Gastrocnemius medialis (tissue), 4 donors: ENCODE results near the gene PKNOX2. TPM values are rescaled to one million over a fixed set of nuclear protein-coding genes. Genes with fewer than 3 reads are reported as not detected.
A peak's percentile ranks its signal among the peaks of the same experiment; 100 is the strongest.

Experiments used
- ATAC-seq, 2 donors: fragments of 150-250 bp; one replicate each; pipeline ENCODE4 v1.9.1; 2016
- DNase-seq, 2 donors: peaks; one replicate each; pipeline ENCODE4 v3.0.0-alpha.2; 2019
- H3K27ac ChIP-seq, 4 donors: fragments of 200-600 bp; sonication (generic); 1 replicate in 1 of 4; 2 replicates in 3 of 4; pipeline ENCODE4 v1.5.1; 2016 to 2018; ENCODE audit warnings: mild to moderate bottlenecking in 2 of 4, moderate library complexity in 1 of 4
- H3K27me3 ChIP-seq, 3 donors: fragments of 200-600 bp; sonication (generic) in 2 of 3; 1 replicate in 1 of 3; 2 replicates in 2 of 3; pipeline versions ENCODE4 v1.5.1 to v1.6.0; 2016 to 2019; ENCODE audit warnings: mild to moderate bottlenecking in 1 of 3, moderate library complexity in 1 of 3
- H3K36me3 ChIP-seq, 2 donors: fragments of 200-600 bp; sonication (generic) in 1 of 2; one replicate each; pipeline ENCODE4 v1.5.1; 2017 to 2018
- H3K4me1 ChIP-seq, 2 donors: fragments of 200-600 bp; sonication (generic) in 1 of 2; one replicate each; pipeline ENCODE4 v1.5.1; 2016 to 2017; ENCODE audit warnings: mild to moderate bottlenecking in 2 of 2
- H3K4me3 ChIP-seq, 4 donors: fragments of 200-600 bp; sonication (generic) in 3 of 4; 1 replicate in 1 of 4; 2 replicates in 3 of 4; pipeline ENCODE4 v1.5.1; 2016 to 2019; ENCODE audit warnings: mild to moderate bottlenecking in 2 of 4
- H3K9me3 ChIP-seq, 3 donors: fragments of 200-600 bp; sonication (generic) in 2 of 3; 1 replicate in 1 of 3; 2 replicates in 2 of 3; pipeline ENCODE4 v1.5.1; 2016 to 2019
- POLR2A ChIP-seq, 2 donors: fragments of 450-650 bp; IDR thresholded peaks; one replicate each; pipeline ENCODE4 v1.6.1; 2017; ENCODE audit warnings: antibody characterized with exemption in 2 of 2, mild to moderate bottlenecking in 2 of 2, moderate library complexity in 2 of 2
- in situ Hi-C, 4 donors: fragments of 200-750 bp; cut with MboI; loops; one replicate each; pipeline versions ENCODE4 v1.15.0 to v1.8.0; 2017; ENCODE audit warnings: low sequenced_read_pairs in 4 of 4
- intact Hi-C: fragments of 100-400 bp; cut with DNase I; formaldehyde crosslinking; loops from one replicate; pipeline ENCODE4 v1.15.1; 2023; ENCODE audit warnings: low total_unique reads
- total RNA-seq, 4 donors: library from RNA; depleted of rRNA; stranded (reverse); fragments of >200 nt; gene quantifications; one replicate each; pipeline versions ENCODE4 v1.1.0 to v1.2.3, GENCODE V29; 2016
- TF ChIP-seq, protein P1 (sequence below), 5 experiments: fragments of 450-650 bp in 3 of 5; fragments of 200-600 bp in 2 of 5; sonication (generic) in 2 of 5; IDR thresholded peaks in 4 of 5; conservative IDR thresholded peaks in 1 of 5; 1 replicate in 4 of 5; 2 replicates in 1 of 5; pipeline ENCODE4 v1.5.1; 2016 to 2019; ENCODE audit warnings: antibody characterized with exemption in 5 of 5, mild to moderate bottlenecking in 3 of 5, moderate library complexity in 3 of 5

PKNOX2 gene
- total RNA-seq, 4 donors from 2014 or later: 3.7 to 11.7 (median 6.0) TPM

DNA sequence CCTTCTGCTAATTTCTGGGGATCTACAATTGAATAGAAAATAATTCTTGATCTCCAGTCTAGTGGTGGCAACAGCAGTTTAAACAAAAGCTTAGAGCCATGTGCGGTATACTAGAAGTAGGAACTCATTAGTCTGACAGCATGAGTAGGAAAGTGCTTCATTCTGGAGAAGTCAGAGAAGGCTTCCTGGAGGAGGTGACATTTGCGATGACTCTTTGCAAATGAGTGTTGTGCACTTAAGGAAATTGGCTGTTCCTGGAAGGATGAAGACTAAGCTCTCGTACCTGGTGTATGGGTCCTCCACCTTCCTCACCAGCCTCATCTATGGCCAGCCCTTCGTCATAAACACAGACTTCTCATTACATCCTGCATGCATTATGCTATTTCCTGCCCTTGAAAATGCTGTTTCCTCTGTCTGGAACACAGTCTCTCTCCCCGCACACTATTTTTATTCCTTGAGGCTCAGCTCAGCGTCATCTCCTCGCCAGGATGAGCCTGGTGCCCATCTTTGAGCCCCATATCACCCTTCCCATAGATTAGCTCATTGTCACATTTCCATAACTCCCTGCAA, 132.9 kb downstream of the PKNOX2 start:
- peaks cover 24 to 29% of the 10 kb centered on the region in 2 donors for H3K4me1 ChIP-seq
- H3K27ac ChIP-seq: peak overlapping the region in 1 of 4 donors; percentile 86
- intact Hi-C loops: loop anchor here (5.0 kb wide), 1 partner anchor 105 kb away; no protein-coding TSS in a partner anchor
- H3K36me3 ChIP-seq: no peaks in the 10 kb centered on the region
- ATAC-seq: no peak
- H3K27me3 ChIP-seq: no peaks in the 10 kb centered on the region
- no peak for TF ChIP-seq POLR2A (IDR thresholded peaks at IDR 0.05)
- TF ChIP-seq, protein P1, sequence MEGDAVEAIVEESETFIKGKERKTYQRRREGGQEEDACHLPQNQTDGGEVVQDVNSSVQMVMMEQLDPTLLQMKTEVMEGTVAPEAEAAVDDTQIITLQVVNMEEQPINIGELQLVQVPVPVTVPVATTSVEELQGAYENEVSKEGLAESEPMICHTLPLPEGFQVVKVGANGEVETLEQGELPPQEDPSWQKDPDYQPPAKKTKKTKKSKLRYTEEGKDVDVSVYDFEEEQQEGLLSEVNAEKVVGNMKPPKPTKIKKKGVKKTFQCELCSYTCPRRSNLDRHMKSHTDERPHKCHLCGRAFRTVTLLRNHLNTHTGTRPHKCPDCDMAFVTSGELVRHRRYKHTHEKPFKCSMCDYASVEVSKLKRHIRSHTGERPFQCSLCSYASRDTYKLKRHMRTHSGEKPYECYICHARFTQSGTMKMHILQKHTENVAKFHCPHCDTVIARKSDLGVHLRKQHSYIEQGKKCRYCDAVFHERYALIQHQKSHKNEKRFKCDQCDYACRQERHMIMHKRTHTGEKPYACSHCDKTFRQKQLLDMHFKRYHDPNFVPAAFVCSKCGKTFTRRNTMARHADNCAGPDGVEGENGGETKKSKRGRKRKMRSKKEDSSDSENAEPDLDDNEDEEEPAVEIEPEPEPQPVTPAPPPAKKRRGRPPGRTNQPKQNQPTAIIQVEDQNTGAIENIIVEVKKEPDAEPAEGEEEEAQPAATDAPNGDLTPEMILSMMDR (IDR thresholded peaks at IDR 0.05 in 4 of 5, conservative IDR thresholded peaks at IDR 0.05 in 1 of 5): no peak
- H3K4me3 ChIP-seq: no peak overlapping the region
- in situ Hi-C loops: no loop called here
- DNase-seq: no peak
- no peaks in the 10 kb centered on the region for H3K9me3 ChIP-seq

GRCh38 chr11:125299061-125299615, 134.6 kb downstream of the PKNOX2 start:
- Histone ChIP-seq H3K4me1 (peaks cover 24 to 29% of the 10 kb centered on the region in 2 donors), H3K4me3 (no peak overlapping the region), H3K9me3 (no peaks in the 10 kb centered on the region), H3K27ac (peak overlapping the region; percentile 65 to 86 (median 76)), H3K27me3 (no peaks in the 10 kb centered on the region), H3K36me3 (no peaks in the 10 kb centered on the region)
- intact Hi-C loops (loop anchor here (2.0 to 5.0 kb wide), 3 partner anchors 48 to 103 kb away; no protein-coding TSS in a partner anchor), in situ Hi-C loops (no loop called here)
- ATAC-seq (peak; percentile 79 to 87), DNase-seq (peak; percentile 67 to 74)
- peak; percentile 13 to 40 for TF ChIP-seq POLR2A (IDR thresholded peaks at IDR 0.05)
- TF ChIP-seq, protein P1 (IDR thresholded peaks at IDR 0.05 in 4 of 5, conservative IDR thresholded peaks at IDR 0.05 in 1 of 5): no peak

- DNase-seq: no peak
Measured at GRCh38 chr11:125299821-125300220, 135.3 kb downstream of the PKNOX2 start.

GRCh38 chr11:125300791-125301218, 136.3 kb downstream of the PKNOX2 start:
- Histone ChIP-seq H3K9me3 (no peaks in the 10 kb centered on the region), H3K36me3 (no peaks in the 10 kb centered on the region), H3K4me1 (peaks cover 30 to 37% of the 10 kb centered on the region in 2 donors), H3K4me3 (no peak overlapping the region), H3K27me3 (no peaks in the 10 kb centered on the region), H3K27ac (peak overlapping the region; percentile 65 to 86 (median 76))
- DNase-seq (peak; percentile 48 to 71), ATAC-seq (peak; percentile 69 to 75)
- intact Hi-C loops (no loop called here), in situ Hi-C loops (no loop called here)
- TF ChIP-seq, protein P1 (IDR thresholded peaks at IDR 0.05 in 4 of 5, conservative IDR thresholded peaks at IDR 0.05 in 1 of 5): no peak
- TF ChIP-seq POLR2A (IDR thresholded peaks at IDR 0.05): peak in 1 of 2 donors; percentile 48

More at GRCh38 chr11:125299821-125300220, 135.3 kb downstream of the PKNOX2 start:
- in situ Hi-C loops: no loop called here
- H3K36me3 ChIP-seq: no peaks in the 10 kb centered on the region
- ATAC-seq: peak in 1 of 2 donors; percentile 7
- intact Hi-C loops: loop anchor here (2.0 to 5.0 kb wide), 3 partner anchors 47 to 102 kb away; no protein-coding TSS in a partner anchor
- H3K27ac ChIP-seq: peak overlapping the region; percentile 65 to 86 (median 76)
- no peaks in the 10 kb centered on the region for H3K27me3 ChIP-seq
- no peak overlapping the region for H3K4me3 ChIP-seq
- TF ChIP-seq POLR2A (IDR thresholded peaks at IDR 0.05): no peak
- TF ChIP-seq, protein P1 (IDR thresholded peaks at IDR 0.05 in 4 of 5, conservative IDR thresholded peaks at IDR 0.05 in 1 of 5): no peak
- H3K4me1 ChIP-seq: peaks cover 24 to 29% of the 10 kb centered on the region in 2 donors
- no peaks in the 10 kb centered on the region for H3K9me3 ChIP-seq
